ENCODE data around the gene LPIN1.
"Not testable (repeated sequence)": the region's sequence is repeated elsewhere in the genome, so short reads cannot be mapped to it uniquely, and the experiment has no call there.

LPIN1 gene

GRCh38 chr2:11743846-11744553, 2.4 kb upstream of the LPIN1 start:
- peak; percentile 83 for DNase-seq

GRCh38 chr2:11744631-11745394, 1.6 kb upstream of the LPIN1 start:
- DNase-seq = peak; percentile 15

GRCh38 chr2:11745613-11746375, 638 bp upstream of the LPIN1 start:
- DNase-seq = no peak

GRCh38 chr2:11746807-11747459, 501 bp downstream of the LPIN1 start:
- no peak for DNase-seq

GRCh38 chr2:11748018-11748860, 1.8 kb downstream of the LPIN1 start:
- DNase-seq = peak; percentile 20

- DNase-seq = no peak
Measured at GRCh38 chr2:11748861-11749645, 2.6 kb downstream of the LPIN1 start.

GRCh38 chr2:11749646-11750349, 3.4 kb downstream of the LPIN1 start:
- DNase-seq = no peak

GRCh38 chr2:11750422-11750821, 4.0 kb downstream of the LPIN1 start:
- peak; percentile 49 for DNase-seq

- DNase-seq = peak; percentile 13
Measured at GRCh38 chr2:11750917-11751316, 4.5 kb downstream of the LPIN1 start.

- DNase-seq = no peak
Measured at GRCh38 chr2:11752906-11753305, 6.5 kb downstream of the LPIN1 start.

- DNase-seq = peak; percentile 71
Measured at GRCh38 chr2:11753452-11753885, 7.0 kb downstream of the LPIN1 start.

GRCh38 chr2:11753886-11754699, 7.7 kb downstream of the LPIN1 start:
- peak; percentile 58 for DNase-seq

- DNase-seq = no peak
Measured at GRCh38 chr2:11754700-11755015, 8.2 kb downstream of the LPIN1 start.

GRCh38 chr2:11757101-11757500, 10.7 kb downstream of the LPIN1 start:
- DNase-seq = no peak

GRCh38 chr2:11758187-11758586, 11.8 kb downstream of the LPIN1 start:
- DNase-seq = no peak

- no peak for DNase-seq
Measured at GRCh38 chr2:11758647-11759046, 12.2 kb downstream of the LPIN1 start.

GRCh38 chr2:11759182-11759975, 12.9 kb downstream of the LPIN1 start:
- not testable (repeated sequence) for DNase-seq

GRCh38 chr2:11761259-11761658, 14.8 kb downstream of the LPIN1 start:
- DNase-seq = no peak

GRCh38 chr2:11762031-11762430, 15.6 kb downstream of the LPIN1 start:
- DNase-seq = no peak

Data from CD4-positive, alpha-beta T cell treated with Interferon gamma for 1 hour (primary cell).